Endothelial cell of umbilical vein (primary cell): ENCODE data around the gene COL15A1. TPM values are rescaled to one million over a fixed set of nuclear protein-coding genes. Genes with fewer than 3 reads are reported as not detected.

Experiments used
- BruUV-seq: library from RNA; stranded (reverse); fragments of 400-500 nt; replicated peaks from 2 replicates; lab custom pipeline; 2021; lab: Mats Ljungman, UMichigan
- CTCF ChIA-PET: fragments of 300-600, 350-600 bp; sonication (Branson Sonifier 250); formaldehyde crosslinking; loops from one replicate; lab custom pipeline; 2021; ENCODE audit warnings: antibody characterized with exemption, inconsistent platforms; lab: Charles Lee
- POLR2A ChIA-PET: fragments of 300-600, 350-600 bp; sonication (Branson Sonifier 250); formaldehyde crosslinking; loops from one replicate; lab custom pipeline; 2021; ENCODE audit warnings: antibody characterized with exemption, inconsistent platforms; lab: Charles Lee
- DNase-seq: peaks from one replicate; pipeline ENCODE4 v3.0.0-alpha.2; 2011; ENCODE audit warnings: low read depth, low spot score
- FAIRE-seq: peaks from 2 replicates; lab custom pipeline; 2011; peaks lifted over from hg19 to GRCh38; lab: Jason Lieb, UNC
- H2AFZ ChIP-seq: 2 replicates; pipeline ENCODE4 v1.6.0; 2012; ENCODE audit warnings: low read depth, low read length, control low read depth, inconsistent platforms
- H3K27ac ChIP-seq: 2 replicates; pipeline ENCODE4 v1.5.1; 2011; ENCODE audit warnings: low read depth, mild to moderate bottlenecking, control low read depth, low read length, moderate library complexity; ENCODE audit not compliant: insufficient read depth
- H3K27me3 ChIP-seq, 2 experiments: 2 replicates each; pipeline versions ENCODE4 v1.6.0 to v1.6.1; 2011; ENCODE audit warnings: low read length in 2 of 2, mixed read lengths in 1 of 2; ENCODE audit not compliant: control insufficient read depth in 2 of 2, insufficient read depth in 2 of 2
- H3K36me3 ChIP-seq, 2 experiments: 2 replicates in 1 of 2; 3 replicates in 1 of 2; pipeline ENCODE4 v1.5.1; 2011; ENCODE audit warnings: low read length in 2 of 2, mild to moderate bottlenecking in 1 of 2, moderate library complexity in 1 of 2; ENCODE audit not compliant: control insufficient read depth in 2 of 2, insufficient read depth in 2 of 2; ENCODE audit errors: extremely low read depth in 1 of 2
- H3K4me1 ChIP-seq: 3 replicates; pipeline ENCODE4 v1.5.1; 2011; ENCODE audit warnings: mild to moderate bottlenecking, low read length; ENCODE audit not compliant: control insufficient read depth, insufficient read depth; ENCODE audit errors: extremely low read depth
- H3K4me2 ChIP-seq: 2 replicates; pipeline ENCODE4 v1.6.1; 2011; ENCODE audit warnings: low read length, control low read depth, mixed read lengths; ENCODE audit not compliant: insufficient read depth
- H3K4me3 ChIP-seq, 3 experiments: fragments of 200-600 bp in 1 of 3; sonication (generic), shearing (Covaris generic) in 1 of 3; replicated peaks in 1 of 3; 2 replicates each; pipeline ENCODE4 v1.5.1; 2011 to 2016; ENCODE audit warnings: control low read depth in 3 of 3, low read length in 3 of 3, mild to moderate bottlenecking in 2 of 3, inconsistent platforms in 1 of 3, low read depth in 1 of 3, moderate library complexity in 1 of 3; ENCODE audit not compliant: insufficient read depth in 1 of 3
- H3K79me2 ChIP-seq: 2 replicates; pipeline ENCODE4 v1.6.0; 2012; ENCODE audit warnings: low read length, inconsistent platforms; ENCODE audit not compliant: control insufficient read depth, insufficient read depth
- H3K9ac ChIP-seq: replicated peaks from 2 replicates; pipeline ENCODE3; 2011; ENCODE audit warnings: low read length, control low read depth; ENCODE audit not compliant: insufficient read depth; ENCODE audit errors: extremely low read depth
- H3K9me1 ChIP-seq: replicated peaks from 3 replicates; pipeline ENCODE4 v1.6.0; 2011; ENCODE audit warnings: mild to moderate bottlenecking, low read length; ENCODE audit not compliant: control insufficient read depth, insufficient read depth; ENCODE audit errors: extremely low read depth
- H3K9me3 ChIP-seq: replicated peaks from 2 replicates; pipeline ENCODE4 v1.5.1; 2012; ENCODE audit warnings: low read length, inconsistent platforms; ENCODE audit not compliant: control insufficient read depth, insufficient read depth
- H4K20me1 ChIP-seq: replicated peaks from 2 replicates; pipeline ENCODE3; 2011; ENCODE audit warnings: mild to moderate bottlenecking, low read length; ENCODE audit not compliant: control insufficient read depth, insufficient read depth; ENCODE audit errors: extremely low read depth
- CTCF ChIP-seq, 2 donors: IDR thresholded peaks; 1 replicate in 1 of 2; 2 replicates in 1 of 2; pipeline ENCODE4 v1.5.1; 2011; ENCODE audit warnings: low read length in 2 of 2, mild to moderate bottlenecking in 2 of 2, moderate library complexity in 2 of 2, control low read depth in 1 of 2, inconsistent platforms in 1 of 2, low read depth in 1 of 2; ENCODE audit not compliant: insufficient read depth in 1 of 2; ENCODE audit errors: extremely low read depth in 1 of 2
- EZH2 ChIP-seq: IDR thresholded peaks from 2 replicates; pipeline ENCODE4 v1.6.1; 2012; ENCODE audit warnings: borderline replicate concordance, low read depth, mild to moderate bottlenecking, moderate library complexity, low read length, inconsistent platforms; ENCODE audit not compliant: severe bottlenecking
- FOS ChIP-seq: IDR thresholded peaks from 2 replicates; pipeline ENCODE4 v1.6.1; 2011; ENCODE audit warnings: mild to moderate bottlenecking, low read length, moderate library complexity, borderline replicate concordance; ENCODE audit not compliant: insufficient read depth
- GATA2 ChIP-seq: IDR thresholded peaks from 2 replicates; pipeline ENCODE4 v1.7.0; 2011; ENCODE audit warnings: low read depth, mild to moderate bottlenecking, moderate library complexity, mixed read lengths, low read length; ENCODE audit not compliant: insufficient read length, insufficient read depth
- JUN ChIP-seq: IDR thresholded peaks from 2 replicates; pipeline ENCODE4 v1.6.1; 2011; ENCODE audit warnings: borderline replicate concordance, low read depth; ENCODE audit not compliant: insufficient read length, insufficient read depth
- MAX ChIP-seq: IDR thresholded peaks from 2 replicates; pipeline ENCODE4 v1.6.1; 2011; ENCODE audit not compliant: insufficient read depth, insufficient read length
- POLR2A ChIP-seq: IDR thresholded peaks from 2 replicates; pipeline ENCODE4 v1.6.1; 2012; ENCODE audit warnings: low read depth, mild to moderate bottlenecking, control low read depth, low read length
- POLR2AphosphoS5 ChIP-seq: IDR thresholded peaks from 2 replicates; pipeline ENCODE4 v1.6.1; 2012; ENCODE audit warnings: low read depth, mild to moderate bottlenecking, control low read depth, low read length, moderate library complexity; ENCODE audit not compliant: insufficient read depth
- dilution Hi-C: fragments of 300-500 bp; cut with MboI; formaldehyde crosslinking; loops from one replicate; pipeline ENCODE4 v1.15.0; 2019; ENCODE audit warnings: low sequenced_read_pairs; ENCODE audit not compliant: extremely low pct_ligation_motif_present
- intact Hi-C: fragments of 100-400 bp; cut with micrococcal nuclease; formaldehyde crosslinking; loops from one replicate; pipeline ENCODE4 v1.10.0; 2022
- polyA plus RNA-seq, 4 experiments: library from polyadenylated mRNA; depleted of rRNA in 3 of 4; stranded (reverse) in 3 of 4; unstranded in 1 of 4; fragments of >200 nt; gene quantifications; 2 replicates each; pipeline versions ENCODE4 v1.2.1 to v1.2.3, GENCODE V29; 2011 to 2012; ENCODE audit warnings: missing spikeins in 1 of 4
- total RNA-seq: library from RNA; stranded (reverse); gene quantifications from 2 replicates; pipeline ENCODE4 v1.2.3, GENCODE V29; 2021

The COL15A1 gene
- total and polyA plus RNA-seq, 2 donors (not counting 3 experiments of a cell fraction or from before 2014, with no cell fraction given): not detected

- Histone ChIP-seq H2AFZ (no peak overlapping the region), H3K36me3 (no peaks in the 10 kb centered on the region), H3K9me1 (no peaks in the 10 kb centered on the region), H3K27me3 (no peaks in the 10 kb centered on the region), H3K4me2 (no peak overlapping the region), H3K9ac (no peak overlapping the region), H3K79me2 (no peaks in the 10 kb centered on the region), H3K4me1 (peaks cover 3% of the 10 kb centered on the region), H3K27ac (no peak overlapping the region), H3K4me3 (no peak overlapping the region), H4K20me1 (no peaks in the 10 kb centered on the region), H3K9me3 (no peaks in the 10 kb centered on the region)
- ChIA-PET CTCF (no interaction called here), POLR2A (no interaction called here)
- TF ChIP-seq POLR2A (no peak), FOS (no peak), EZH2 (no peak), JUN (no peak), MAX (no peak), GATA2 (no peak), CTCF (IDR thresholded peaks at IDR 0.05; ENCODE audit: extremely low read depth in 1 of 2, insufficient read depth in 1 of 2, low read depth in 1 of 2, low read length in 2 of 2) (no peak), POLR2AphosphoS5 (no peak)
- intact Hi-C loops (no loop called here), dilution Hi-C loops (no loop called here)
- FAIRE-seq (no peak), DNase-seq (no peak)
- BruUV-seq: no TSS peak
Measured at GRCh38 chr9:99035313-99035712, 91.6 kb downstream of the COL15A1 start.
